Central memory CD4-positive, alpha-beta T cell (primary cell): ENCODE measurements around the gene APBA2.

Source experiments
- DNase-seq: peaks from one replicate; pipeline ENCODE4 v3.0.0; 2022

APBA2 gene

GRCh38 chr15:28942046-28942445 lies 56.3 kb downstream of the APBA2 start:
- peak; percentile 24 for DNase-seq

GRCh38 chr15:28942571-28942970 lies 56.8 kb downstream of the APBA2 start:
- DNase-seq = no peak

- DNase-seq = no peak
Observed at GRCh38 chr15:28943146-28943545, 57.4 kb downstream of the APBA2 start.

GRCh38 chr15:28943611-28944230 lies 57.9 kb downstream of the APBA2 start:
- DNase-seq = no peak

GRCh38 chr15:28944286-28944685 lies 58.5 kb downstream of the APBA2 start:
- DNase-seq = no peak

- no peak for DNase-seq
Observed at GRCh38 chr15:28944696-28945300, 59.0 kb downstream of the APBA2 start.

- no peak for DNase-seq
Observed at GRCh38 chr15:28945626-28946230, 60.0 kb downstream of the APBA2 start.

GRCh38 chr15:28946803-28947202 lies 61.0 kb downstream of the APBA2 start:
- no peak for DNase-seq

- no peak for DNase-seq
Observed at GRCh38 chr15:28947221-28947674, 61.5 kb downstream of the APBA2 start.

GRCh38 chr15:28948036-28948435 lies 62.3 kb downstream of the APBA2 start:
- DNase-seq = no peak

GRCh38 chr15:28950916-28951315 lies 65.1 kb downstream of the APBA2 start:
- DNase-seq = no peak

GRCh38 chr15:28952666-28953491 lies 67.1 kb downstream of the APBA2 start:
- no peak for DNase-seq

- no peak for DNase-seq
Observed at GRCh38 chr15:28953573-28954195, 67.9 kb downstream of the APBA2 start.

- no peak for DNase-seq
Observed at GRCh38 chr15:28954466-28955159, 68.8 kb downstream of the APBA2 start.

- no peak for DNase-seq
Observed at GRCh38 chr15:28955160-28955992, 69.6 kb downstream of the APBA2 start.

- DNase-seq = no peak
Observed at GRCh38 chr15:28955993-28956421, 70.2 kb downstream of the APBA2 start.

GRCh38 chr15:28956491-28956890 lies 70.7 kb downstream of the APBA2 start:
- DNase-seq = no peak

- no peak for DNase-seq
Observed at GRCh38 chr15:28957606-28958498, 72.1 kb downstream of the APBA2 start.

GRCh38 chr15:28959326-28959725 lies 73.6 kb downstream of the APBA2 start:
- no peak for DNase-seq

- DNase-seq = no peak
Observed at GRCh38 chr15:28960979-28961378, 75.2 kb downstream of the APBA2 start.
